Dendritic cell treated with granulocyte-macrophage colony-stimulating factor and Interleukin-4, amounts not matched to agents 40 ng/mL and 50 ng/mL, for 4 days (primary cell): ENCODE measurements around the gene NXF2.
"Not testable (repeated sequence)": the region's sequence is repeated elsewhere in the genome, so short reads cannot be mapped to it uniquely, and the experiment has no call there.

Experiments used
- H3K27ac Mint-ChIP-seq: one replicate; pipeline ENCODE4 v1.8.0; 2022; ENCODE audit warnings: mild to moderate bottlenecking, mixed read lengths
- H3K27me3 Mint-ChIP-seq: one replicate; pipeline ENCODE4 v1.8.0; 2022; ENCODE audit warnings: mild to moderate bottlenecking, mixed read lengths
- H3K36me3 Mint-ChIP-seq: one replicate; pipeline ENCODE4 v1.8.0; 2022; ENCODE audit warnings: low read depth, mixed read lengths
- H3K4me1 Mint-ChIP-seq: one replicate; pipeline ENCODE4 v1.8.0; 2022; ENCODE audit warnings: low read depth, mixed read lengths
- H3K4me3 Mint-ChIP-seq: one replicate; pipeline ENCODE4 v1.8.0; 2022; ENCODE audit warnings: mild to moderate bottlenecking, moderate library complexity, mixed read lengths
- H3K9me3 Mint-ChIP-seq: one replicate; pipeline ENCODE4 v1.8.0; 2022; ENCODE audit warnings: mixed read lengths
- intact Hi-C: fragments of 100-400 bp; cut with micrococcal nuclease; formaldehyde crosslinking; loops from one replicate; pipeline ENCODE4 v1.15.0; 2022

NXF2 gene

GRCh38 chrX:102246893-102247292 lies at the start of gene NXF2:
Gene NXF2 (plus strand): TSS chrX:102247167. CDS start chrX:102307079, 59,912 bp downstream.
- H3K27me3 Mint-ChIP-seq, H3K4me3 Mint-ChIP-seq, H3K9me3 Mint-ChIP-seq, H3K4me1 Mint-ChIP-seq, H3K36me3 Mint-ChIP-seq, intact Hi-C loops, H3K27ac Mint-ChIP-seq: not testable (repeated sequence)

- H3K36me3 Mint-ChIP-seq, intact Hi-C loops, H3K4me3 Mint-ChIP-seq, H3K4me1 Mint-ChIP-seq, H3K27me3 Mint-ChIP-seq, H3K27ac Mint-ChIP-seq, H3K9me3 Mint-ChIP-seq: not testable (repeated sequence)
Measured at GRCh38 chrX:102207940-102208339, 39.0 kb upstream of the NXF2 start.

DNA sequence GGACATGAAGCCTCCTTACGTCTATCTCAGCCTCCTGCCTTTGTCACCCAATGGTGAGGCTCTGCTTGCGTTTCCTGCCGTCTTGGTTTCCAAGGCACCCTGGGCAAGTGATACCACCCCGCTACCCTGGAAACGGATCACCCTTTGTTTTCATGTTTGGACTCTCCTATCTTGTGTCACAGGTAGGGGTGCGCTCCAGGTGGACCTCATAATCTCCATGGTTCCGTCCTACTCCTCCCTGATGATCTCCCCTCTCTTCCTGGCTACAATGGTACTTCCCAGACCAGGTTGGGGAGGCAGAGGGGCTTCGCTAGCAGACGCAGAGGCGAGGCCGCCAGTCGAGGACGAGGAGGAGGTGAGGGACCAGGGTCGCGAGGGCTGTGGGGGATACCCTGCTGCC lies 32.0 kb upstream of the NXF2 start, which contains the start of gene TCP11X1:
TSS of gene TCP11X1 (plus strand) at position 316 of the 400 bp plus-strand sequence.
- H3K9me3 Mint-ChIP-seq, H3K4me3 Mint-ChIP-seq, H3K27me3 Mint-ChIP-seq, intact Hi-C loops, H3K4me1 Mint-ChIP-seq, H3K27ac Mint-ChIP-seq, H3K36me3 Mint-ChIP-seq: not testable (repeated sequence)

- H3K4me1 Mint-ChIP-seq, H3K4me3 Mint-ChIP-seq, H3K27ac Mint-ChIP-seq, H3K27me3 Mint-ChIP-seq, H3K36me3 Mint-ChIP-seq, H3K9me3 Mint-ChIP-seq, intact Hi-C loops: not testable (repeated sequence)
Measured at GRCh38 chrX:102216497-102216896, 30.5 kb upstream of the NXF2 start.

DNA sequence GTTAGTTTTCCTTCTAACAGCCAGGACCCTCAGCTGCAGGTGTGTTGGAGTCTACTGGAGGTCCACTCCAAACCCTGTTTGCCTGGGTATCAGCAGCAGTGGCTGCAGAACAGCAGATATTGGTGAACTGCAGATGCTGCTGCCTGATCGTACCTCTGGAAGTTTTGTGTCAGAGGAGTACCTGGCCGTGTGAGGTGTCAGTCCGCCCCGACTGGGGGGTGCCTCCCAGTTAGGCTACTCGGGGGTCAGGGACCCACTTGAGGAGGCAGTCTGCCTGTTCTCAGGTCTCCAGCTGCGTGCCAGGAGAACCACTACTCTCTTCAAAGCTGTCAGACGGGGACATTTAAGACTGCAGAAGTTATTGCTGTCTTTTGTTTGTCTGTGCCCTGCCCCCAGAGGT lies 11.3 kb upstream of the NXF2 start:
- H3K9me3 Mint-ChIP-seq, H3K36me3 Mint-ChIP-seq, H3K4me1 Mint-ChIP-seq, intact Hi-C loops, H3K4me3 Mint-ChIP-seq, H3K27ac Mint-ChIP-seq, H3K27me3 Mint-ChIP-seq: not testable (repeated sequence)

DNA sequence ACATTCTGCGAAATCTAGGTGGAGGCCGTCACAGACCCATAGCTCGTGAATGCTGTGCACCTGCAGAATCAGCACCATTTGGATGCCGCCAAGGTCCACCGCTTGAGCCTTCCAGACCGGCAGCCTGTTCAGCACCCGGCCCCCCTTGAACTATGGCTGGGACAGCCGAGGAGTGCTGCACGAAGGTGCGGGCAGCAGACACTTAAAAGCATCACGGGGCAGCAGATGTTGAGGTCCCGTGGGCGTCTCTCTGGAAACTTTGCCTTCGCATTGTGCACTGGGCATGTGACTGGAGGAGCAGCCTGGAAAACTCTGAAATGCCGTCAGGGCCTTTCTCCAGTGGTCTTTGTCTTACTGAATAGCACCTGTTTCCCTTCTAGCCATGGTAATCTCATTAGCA lies 6.7 kb upstream of the NXF2 start:
- intact Hi-C loops, H3K9me3 Mint-ChIP-seq, H3K36me3 Mint-ChIP-seq, H3K4me3 Mint-ChIP-seq, H3K27ac Mint-ChIP-seq, H3K27me3 Mint-ChIP-seq, H3K4me1 Mint-ChIP-seq: not testable (repeated sequence)

DNA sequence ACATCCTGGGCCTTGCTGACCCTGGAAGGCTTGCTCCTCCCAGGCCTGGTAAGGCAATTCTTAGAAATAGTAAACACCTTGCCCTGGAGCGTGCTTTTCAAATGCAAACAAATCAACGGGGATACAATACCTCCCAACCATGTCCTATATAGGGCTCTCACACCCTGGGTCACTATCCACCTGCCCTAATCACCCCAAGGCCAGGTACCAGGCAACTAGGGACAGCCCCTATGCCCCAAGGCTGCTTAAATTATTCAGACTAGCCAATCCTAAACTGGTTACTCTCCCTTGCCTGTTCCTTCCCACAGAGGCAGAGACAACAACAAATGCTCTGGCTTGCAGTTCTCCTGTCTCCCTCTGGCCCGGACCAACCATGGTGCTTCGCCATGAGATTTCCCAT lies 25.3 kb downstream of the NXF2 start:
- H3K9me3 Mint-ChIP-seq, H3K27ac Mint-ChIP-seq, H3K4me1 Mint-ChIP-seq, H3K4me3 Mint-ChIP-seq, intact Hi-C loops, H3K36me3 Mint-ChIP-seq, H3K27me3 Mint-ChIP-seq: not testable (repeated sequence)

DNA sequence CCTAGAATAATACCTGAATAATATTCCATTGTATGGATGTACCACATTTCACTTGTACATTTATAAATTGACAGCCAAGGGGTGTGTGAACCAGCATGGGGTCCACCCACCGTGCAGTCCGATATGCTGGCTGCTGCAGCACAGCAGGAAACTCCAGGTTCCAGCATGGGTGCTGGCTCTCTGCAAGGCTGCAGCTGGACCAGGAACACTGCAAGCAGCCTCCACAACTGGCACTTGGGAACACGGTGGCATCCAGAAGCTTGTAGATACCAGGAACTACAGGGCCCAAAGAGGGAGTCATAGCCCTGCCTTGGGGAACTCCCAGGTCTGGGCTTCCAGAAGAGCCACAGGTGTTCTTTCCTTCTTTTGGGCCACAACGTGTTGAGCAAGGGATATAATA lies 91.2 kb downstream of the NXF2 start:
- Mint-ChIP-seq H3K4me1 (no peaks in the 10 kb centered on the region), H3K9me3 (no peaks in the 10 kb centered on the region), H3K36me3 (no peaks in the 10 kb centered on the region), H3K27ac (no peak overlapping the region), H3K27me3 (no peaks in the 10 kb centered on the region), H3K4me3 (no peak overlapping the region)
- intact Hi-C loops: no loop called here

DNA sequence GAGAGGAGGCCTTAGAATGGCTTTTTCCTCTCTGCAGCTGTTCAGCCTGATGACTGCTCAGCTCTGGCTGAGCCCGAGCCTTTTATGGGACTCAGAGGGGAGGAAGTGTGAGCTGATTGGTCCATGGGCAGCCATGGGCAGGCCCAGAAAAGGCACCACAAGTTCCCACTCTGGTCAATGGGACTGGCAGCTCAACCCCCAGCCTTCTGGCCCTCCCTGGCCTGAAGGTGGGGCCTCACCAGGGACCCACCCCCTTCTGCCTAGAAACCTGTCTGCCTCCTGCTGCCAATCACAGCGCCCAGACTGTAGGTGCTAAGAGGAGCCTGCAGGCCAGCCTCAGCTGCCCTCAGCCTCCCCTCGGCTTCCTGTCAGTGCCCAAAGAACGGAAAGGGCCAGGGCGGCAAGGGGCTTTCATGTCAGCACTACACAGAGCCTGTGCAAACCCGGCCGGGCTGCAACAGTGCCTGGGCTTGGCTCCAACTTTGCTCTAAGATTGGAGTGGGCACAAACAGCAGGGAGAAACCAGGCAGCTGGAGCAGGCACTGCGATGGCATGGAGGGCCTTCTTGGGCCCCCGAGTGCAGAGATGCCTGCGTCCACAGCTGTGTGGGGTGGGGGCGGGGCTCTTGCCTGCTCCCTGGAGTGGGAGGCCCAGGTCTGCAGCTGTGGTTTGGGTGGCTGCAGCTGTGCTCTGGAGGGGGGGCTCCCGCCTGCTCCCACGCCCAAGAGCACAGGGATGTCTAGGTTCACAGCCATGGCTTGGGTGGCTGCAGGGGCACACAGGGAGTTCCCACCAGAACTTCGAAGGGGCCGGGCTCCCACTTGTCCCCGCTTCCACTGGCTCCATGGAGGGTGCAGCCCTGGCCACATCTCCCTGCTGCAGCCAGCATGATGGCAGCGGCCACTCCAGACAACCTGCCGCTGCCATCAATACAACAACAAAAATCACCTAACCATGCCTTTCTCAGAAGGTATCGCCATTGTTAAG lies 92.6 kb downstream of the NXF2 start:
- no peaks in the 10 kb centered on the region for H3K27me3 Mint-ChIP-seq
- H3K27ac Mint-ChIP-seq: no peak overlapping the region
- intact Hi-C loops: no loop called here

GRCh38 chrX:102341867-102342266 lies 94.9 kb downstream of the NXF2 start:
- H3K9me3 Mint-ChIP-seq: no peaks in the 10 kb centered on the region
- H3K27me3 Mint-ChIP-seq: no peaks in the 10 kb centered on the region
- intact Hi-C loops: no loop called here
- no peak overlapping the region for H3K27ac Mint-ChIP-seq
- H3K4me3 Mint-ChIP-seq: no peak overlapping the region
- H3K36me3 Mint-ChIP-seq: no peaks in the 10 kb centered on the region
- no peaks in the 10 kb centered on the region for H3K4me1 Mint-ChIP-seq

More for the DNA sequence above, 92.6 kb downstream of the NXF2 start:
- H3K4me3 Mint-ChIP-seq: no peak overlapping the region
- H3K36me3 Mint-ChIP-seq: no peaks in the 10 kb centered on the region
- no peaks in the 10 kb centered on the region for H3K4me1 Mint-ChIP-seq
- H3K9me3 Mint-ChIP-seq: no peaks in the 10 kb centered on the region

- H3K36me3 Mint-ChIP-seq: no peaks in the 10 kb centered on the region
- no peaks in the 10 kb centered on the region for H3K9me3 Mint-ChIP-seq
- H3K27ac Mint-ChIP-seq: no peak overlapping the region
- no peak overlapping the region for H3K4me3 Mint-ChIP-seq
- H3K27me3 Mint-ChIP-seq: no peaks in the 10 kb centered on the region
- intact Hi-C loops: no loop called here
- no peaks in the 10 kb centered on the region for H3K4me1 Mint-ChIP-seq
Measured at GRCh38 chrX:102345916-102346315, 98.9 kb downstream of the NXF2 start.
